Measurements from ENCODE around the gene PODXL. TPM values are rescaled to one million over a fixed set of nuclear protein-coding genes. Genes with fewer than 3 reads are reported as not detected.

The PODXL gene
- polyA plus RNA-seq, 1 experiment: 0.79 TPM

DNA sequence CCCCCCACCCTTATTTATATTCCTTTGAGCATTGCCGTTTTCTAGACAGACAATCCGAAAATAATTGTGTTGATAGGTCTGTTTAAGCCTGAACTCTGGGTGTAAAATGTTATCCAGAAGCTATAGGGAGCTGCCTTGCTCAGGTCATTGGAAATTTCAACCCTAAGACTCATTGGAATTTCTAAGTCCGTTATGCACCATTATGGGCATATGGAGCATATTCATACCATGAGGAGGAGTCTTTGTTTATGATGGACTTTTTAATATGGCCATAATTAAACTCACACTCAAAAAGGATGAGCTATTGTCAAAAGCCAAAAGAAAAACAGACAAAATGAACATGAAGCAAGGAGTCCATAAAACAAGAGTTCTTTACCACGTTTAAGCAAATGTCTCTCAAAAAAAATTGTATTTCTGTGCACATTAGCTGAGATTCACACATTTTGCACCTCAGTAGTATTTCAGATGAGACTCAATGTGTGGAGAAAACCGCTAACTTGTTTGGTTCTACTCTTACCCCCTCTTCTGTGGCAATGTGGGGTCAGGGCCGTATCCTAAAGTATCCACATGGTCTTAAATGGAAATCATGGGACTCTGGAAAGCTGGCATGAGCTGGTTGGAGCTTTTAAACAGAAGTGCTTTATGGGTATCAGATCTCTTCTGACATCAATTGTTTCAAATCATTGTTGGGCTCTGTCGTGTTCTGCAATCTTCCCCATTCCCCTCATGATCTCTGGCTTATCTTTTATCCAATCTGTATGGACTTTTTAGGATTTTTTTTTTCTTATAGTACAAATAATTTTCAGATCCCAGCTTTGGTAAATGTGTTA lies 60.5 kb downstream of the PODXL start:
- TF ChIP-seq, protein P1, sequence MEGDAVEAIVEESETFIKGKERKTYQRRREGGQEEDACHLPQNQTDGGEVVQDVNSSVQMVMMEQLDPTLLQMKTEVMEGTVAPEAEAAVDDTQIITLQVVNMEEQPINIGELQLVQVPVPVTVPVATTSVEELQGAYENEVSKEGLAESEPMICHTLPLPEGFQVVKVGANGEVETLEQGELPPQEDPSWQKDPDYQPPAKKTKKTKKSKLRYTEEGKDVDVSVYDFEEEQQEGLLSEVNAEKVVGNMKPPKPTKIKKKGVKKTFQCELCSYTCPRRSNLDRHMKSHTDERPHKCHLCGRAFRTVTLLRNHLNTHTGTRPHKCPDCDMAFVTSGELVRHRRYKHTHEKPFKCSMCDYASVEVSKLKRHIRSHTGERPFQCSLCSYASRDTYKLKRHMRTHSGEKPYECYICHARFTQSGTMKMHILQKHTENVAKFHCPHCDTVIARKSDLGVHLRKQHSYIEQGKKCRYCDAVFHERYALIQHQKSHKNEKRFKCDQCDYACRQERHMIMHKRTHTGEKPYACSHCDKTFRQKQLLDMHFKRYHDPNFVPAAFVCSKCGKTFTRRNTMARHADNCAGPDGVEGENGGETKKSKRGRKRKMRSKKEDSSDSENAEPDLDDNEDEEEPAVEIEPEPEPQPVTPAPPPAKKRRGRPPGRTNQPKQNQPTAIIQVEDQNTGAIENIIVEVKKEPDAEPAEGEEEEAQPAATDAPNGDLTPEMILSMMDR (IDR thresholded peaks at IDR 0.05; ENCODE audit: low read depth, low read length): no peak
- ChIA-PET CTCF (interaction anchor here (0.9 kb wide), 1 partner anchor 17 kb away, joined by 3 read pairs; no protein-coding TSS in a partner anchor), POLR2A (no interaction called here)
- no peak for DNase-seq (ENCODE audit: low read depth, low spot score)
- H3K27me3 ChIP-seq (ENCODE audit: control insufficient read depth, insufficient read depth, low read length): no peaks in the 10 kb centered on the region
- no peaks in the 10 kb centered on the region for H3K9me3 ChIP-seq (ENCODE audit: control insufficient read depth, insufficient read depth, low read length)
- H3K4me3 ChIP-seq (ENCODE audit: low read depth, low read length): no peak overlapping the region
- no peak overlapping the region for H3K27ac ChIP-seq (ENCODE audit: low read depth, low read length)

DNA sequence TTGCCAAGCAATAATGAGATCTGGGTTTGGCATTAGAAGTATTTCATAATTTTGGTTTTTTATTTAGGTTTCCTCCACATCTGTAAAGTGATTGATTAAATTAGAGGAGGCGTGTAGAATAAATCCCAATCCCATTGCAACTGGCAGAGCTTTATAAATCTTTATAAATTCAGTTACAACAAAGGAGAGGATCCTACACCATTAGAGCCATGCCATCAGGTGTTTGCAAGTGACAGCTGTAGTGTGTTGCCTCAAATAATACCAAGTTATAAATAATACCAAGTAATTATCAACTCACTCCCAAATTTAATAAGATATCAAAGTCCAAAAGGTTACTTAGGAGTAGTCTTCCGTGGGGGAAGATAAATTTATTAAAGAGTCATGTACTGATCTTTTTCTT lies 62.2 kb downstream of the PODXL start:
- H3K9me3 ChIP-seq (ENCODE audit: control insufficient read depth, insufficient read depth, low read length): no peaks in the 10 kb centered on the region
- TF ChIP-seq, protein P1 (IDR thresholded peaks at IDR 0.05; ENCODE audit: low read depth, low read length): no peak
- H3K27ac ChIP-seq (ENCODE audit: low read depth, low read length): no peak overlapping the region
- no peaks in the 10 kb centered on the region for H3K27me3 ChIP-seq (ENCODE audit: control insufficient read depth, insufficient read depth, low read length)
- no peak overlapping the region for H3K4me3 ChIP-seq (ENCODE audit: low read depth, low read length)
- POLR2A ChIA-PET: no interaction called here
- DNase-seq (ENCODE audit: low read depth, low spot score): no peak
- CTCF ChIA-PET: interaction anchor here (2.1 to 3.9 kb wide), 2 partner anchors 13 to 161 kb away, joined by 5 to 13 read pairs; no protein-coding TSS in a partner anchor

DNA sequence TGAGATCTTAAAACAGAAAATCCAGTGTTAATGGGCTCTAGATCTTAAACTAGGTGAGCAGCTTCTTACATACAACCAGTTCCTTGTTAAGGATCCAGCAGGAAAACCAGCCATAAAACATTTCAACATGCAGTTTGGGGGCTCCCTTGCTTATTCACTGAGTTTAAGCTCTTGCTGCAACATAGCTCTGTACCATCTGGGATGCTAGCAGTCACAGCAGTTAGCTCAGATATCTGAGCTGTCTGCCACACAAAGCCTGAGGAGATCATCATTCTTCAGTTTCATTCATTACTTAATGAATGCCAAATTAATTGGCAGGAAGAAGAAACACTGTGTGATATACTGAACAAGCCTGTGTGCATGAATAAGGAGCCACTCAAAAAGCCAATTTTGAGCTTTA lies 62.8 kb downstream of the PODXL start:
- POLR2A ChIA-PET: no interaction called here
- no peak overlapping the region for H3K4me3 ChIP-seq (ENCODE audit: low read depth, low read length)

DNA sequence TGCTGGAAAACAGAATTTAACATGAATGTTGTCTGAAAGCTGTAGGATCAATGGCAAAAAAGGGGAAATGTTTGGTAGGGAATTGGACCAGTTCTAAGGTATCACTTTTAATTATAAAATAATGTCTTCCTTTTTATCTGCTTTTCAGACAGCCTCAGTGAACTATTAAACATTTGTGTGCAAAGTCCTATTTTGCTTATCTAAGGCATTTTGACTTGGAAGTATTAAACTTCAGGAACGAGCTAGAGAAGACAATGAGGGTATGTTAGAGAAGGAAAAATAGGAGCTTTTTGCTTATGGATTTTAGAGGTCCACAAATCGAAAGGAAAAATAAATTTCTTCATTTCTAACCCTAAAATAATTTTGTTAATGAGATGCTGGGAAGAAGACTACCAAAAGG lies 63.3 kb downstream of the PODXL start:
- Histone ChIP-seq H3K9me3 (ENCODE audit: control insufficient read depth, insufficient read depth, low read length) (no peaks in the 10 kb centered on the region), H3K4me3 (ENCODE audit: low read depth, low read length) (no peak overlapping the region), H3K27ac (ENCODE audit: low read depth, low read length) (no peak overlapping the region), H3K27me3 (ENCODE audit: control insufficient read depth, insufficient read depth, low read length) (no peaks in the 10 kb centered on the region)
- POLR2A ChIA-PET: no interaction called here
- no peak for DNase-seq (ENCODE audit: low read depth, low spot score)
- CTCF ChIA-PET: interaction anchor here (0.7 to 3.9 kb wide), 4 partner anchors 14 to 162 kb away, joined by 5 to 13 read pairs (median 6); no protein-coding TSS in a partner anchor
- TF ChIP-seq, protein P1 (IDR thresholded peaks at IDR 0.05; ENCODE audit: low read depth, low read length): no peak

More for the DNA sequence above, 62.8 kb downstream of the PODXL start:
- Histone ChIP-seq H3K9me3 (ENCODE audit: control insufficient read depth, insufficient read depth, low read length) (no peaks in the 10 kb centered on the region), H3K27me3 (ENCODE audit: control insufficient read depth, insufficient read depth, low read length) (no peaks in the 10 kb centered on the region), H3K27ac (ENCODE audit: low read depth, low read length) (no peak overlapping the region)
- CTCF ChIA-PET: interaction anchor here (0.5 to 3.9 kb wide), 4 partner anchors 14 to 407 kb away, joined by 5 to 13 read pairs (median 6); no protein-coding TSS in a partner anchor
- TF ChIP-seq, protein P1 (IDR thresholded peaks at IDR 0.05; ENCODE audit: low read depth, low read length): no peak
- no peak for DNase-seq (ENCODE audit: low read depth, low spot score)

DNA sequence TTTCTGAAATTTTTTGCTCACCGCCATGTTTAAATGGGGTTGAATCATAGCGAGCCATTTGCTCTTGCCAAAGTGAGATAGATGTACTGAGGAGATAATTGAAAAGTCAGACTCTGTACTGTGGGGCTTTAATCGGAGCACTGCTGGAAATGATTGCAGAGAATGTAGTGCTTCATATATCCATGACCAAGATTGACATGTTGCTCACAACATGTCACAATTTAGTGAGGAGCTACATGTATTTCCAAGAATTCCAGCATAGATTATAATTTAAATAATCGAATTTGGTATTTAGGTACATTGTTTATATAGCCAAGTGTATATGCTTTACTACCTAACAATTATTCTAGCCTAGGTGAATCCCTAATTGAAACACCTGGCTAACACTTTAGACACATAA lies 66.5 kb downstream of the PODXL start:
- DNase-seq (ENCODE audit: low read depth, low spot score): no peak
- ChIA-PET CTCF (interaction anchor here (0.8 to 1.6 kb wide), 4 partner anchors 11 to 421 kb away, joined by 3 to 4 read pairs (median 4); no protein-coding TSS in a partner anchor), POLR2A (no interaction called here)
- no peaks in the 10 kb centered on the region for H3K9me3 ChIP-seq (ENCODE audit: control insufficient read depth, insufficient read depth, low read length)
- H3K27me3 ChIP-seq (ENCODE audit: control insufficient read depth, insufficient read depth, low read length): no peaks in the 10 kb centered on the region
- TF ChIP-seq, protein P1 (IDR thresholded peaks at IDR 0.05; ENCODE audit: low read depth, low read length): no peak
- no peak overlapping the region for H3K4me3 ChIP-seq (ENCODE audit: low read depth, low read length)
- no peak overlapping the region for H3K27ac ChIP-seq (ENCODE audit: low read depth, low read length)

Data from AG04450 (cell line).